ENCODE measurements around the gene FNIP2. TPM values are rescaled to one million over a fixed set of nuclear protein-coding genes. Genes with fewer than 3 reads are reported as not detected.

The FNIP2 gene
- polyA plus RNA-seq (2011; rRNA removed) (14.8 and 16.2 TPM in 2 replicates), polyA minus RNA-seq (2011; rRNA and poly(A)+ RNA removed) (22.7 and 31.4 TPM in 2 replicates)

DNA sequence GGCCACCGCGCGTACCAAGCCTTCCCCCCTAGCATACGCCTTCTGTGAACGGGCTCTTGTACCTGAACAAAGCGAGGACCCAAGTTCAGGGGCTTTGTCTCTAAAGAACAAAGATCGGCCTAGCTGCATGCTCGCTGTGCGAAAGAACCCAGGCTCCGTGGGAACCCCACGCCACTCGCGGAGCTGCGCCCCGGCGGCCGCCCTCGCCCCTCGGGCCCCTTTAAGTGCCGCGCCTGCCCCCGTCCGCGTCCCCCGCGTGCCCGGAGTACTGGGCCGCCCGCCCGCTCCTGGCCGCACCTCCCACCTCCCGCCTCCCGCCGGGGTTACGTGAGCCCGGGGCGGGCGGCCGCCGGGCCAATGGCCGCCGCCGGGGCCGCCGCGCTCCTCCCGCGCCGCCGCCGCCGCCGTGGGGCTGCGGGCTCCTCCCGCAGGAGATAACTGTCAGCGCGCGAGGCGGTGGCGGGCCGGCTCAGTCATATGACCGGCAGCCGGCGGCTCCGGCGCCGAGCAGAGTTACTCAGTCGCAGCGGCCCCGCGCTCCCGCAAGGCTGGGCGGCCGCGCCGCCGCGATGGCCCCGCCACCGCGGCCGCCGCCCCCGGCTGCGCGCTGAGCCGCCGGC lies at the start of gene FNIP2:
TSS of gene FNIP2 (plus strand) at position 472 of the 620 bp plus-strand sequence. CDS start 187 bp downstream, outside the sequence.
- H3K27me3 ChIP-seq (ENCODE audit: control insufficient read depth, insufficient read depth, low read length), result no peaks in the 10 kb centered on the region
- ChIA-PET POLR2A (no interaction called here), CTCF (interaction anchor here (1.1 kb wide), 1 partner anchor 83 kb away, joined by 3 read pairs; no protein-coding TSS in a partner anchor)
- no peaks in the 10 kb centered on the region for H3K36me3 ChIP-seq (ENCODE audit: control insufficient read depth, insufficient read depth, low read length)
- H3K4me3 ChIP-seq (ENCODE audit: low read depth, low read length), result peak within 1 kb of the TSS; percentile 94
- no peak for DNase-seq (ENCODE audit: low read depth)
- TF ChIP-seq, protein P1, sequence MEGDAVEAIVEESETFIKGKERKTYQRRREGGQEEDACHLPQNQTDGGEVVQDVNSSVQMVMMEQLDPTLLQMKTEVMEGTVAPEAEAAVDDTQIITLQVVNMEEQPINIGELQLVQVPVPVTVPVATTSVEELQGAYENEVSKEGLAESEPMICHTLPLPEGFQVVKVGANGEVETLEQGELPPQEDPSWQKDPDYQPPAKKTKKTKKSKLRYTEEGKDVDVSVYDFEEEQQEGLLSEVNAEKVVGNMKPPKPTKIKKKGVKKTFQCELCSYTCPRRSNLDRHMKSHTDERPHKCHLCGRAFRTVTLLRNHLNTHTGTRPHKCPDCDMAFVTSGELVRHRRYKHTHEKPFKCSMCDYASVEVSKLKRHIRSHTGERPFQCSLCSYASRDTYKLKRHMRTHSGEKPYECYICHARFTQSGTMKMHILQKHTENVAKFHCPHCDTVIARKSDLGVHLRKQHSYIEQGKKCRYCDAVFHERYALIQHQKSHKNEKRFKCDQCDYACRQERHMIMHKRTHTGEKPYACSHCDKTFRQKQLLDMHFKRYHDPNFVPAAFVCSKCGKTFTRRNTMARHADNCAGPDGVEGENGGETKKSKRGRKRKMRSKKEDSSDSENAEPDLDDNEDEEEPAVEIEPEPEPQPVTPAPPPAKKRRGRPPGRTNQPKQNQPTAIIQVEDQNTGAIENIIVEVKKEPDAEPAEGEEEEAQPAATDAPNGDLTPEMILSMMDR (IDR thresholded peaks at IDR 0.05; ENCODE audit: insufficient read depth, low read depth, low read length), result no peak

DNA sequence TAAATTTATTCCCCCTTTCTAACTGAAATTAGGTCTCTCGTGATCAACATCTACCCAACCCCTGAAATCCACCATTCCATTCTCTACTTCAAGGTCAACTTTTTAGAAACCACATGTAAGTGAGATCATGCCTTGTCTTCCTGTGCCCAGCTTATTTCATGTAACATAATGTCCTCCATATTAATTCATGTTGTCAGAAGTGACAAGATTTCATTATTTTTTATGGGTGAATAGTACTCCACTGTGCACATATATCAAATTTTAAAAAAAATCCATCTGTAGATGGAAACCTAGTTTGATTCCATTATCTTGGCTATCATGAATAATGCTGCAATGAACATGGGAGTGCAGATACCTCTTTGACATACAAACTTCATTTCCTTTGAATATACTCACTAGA lies 47.1 kb upstream of the FNIP2 start:
- TF ChIP-seq, protein P1 (IDR thresholded peaks at IDR 0.05; ENCODE audit: insufficient read depth, low read depth, low read length), result no peak
- ChIA-PET POLR2A (no interaction called here), CTCF (no interaction called here)
- H3K27me3 ChIP-seq (ENCODE audit: control insufficient read depth, insufficient read depth, low read length), result no peaks in the 10 kb centered on the region
- H3K36me3 ChIP-seq (ENCODE audit: control insufficient read depth, insufficient read depth, low read length), result peaks cover 2% of the 10 kb centered on the region; the same call in 1 of the 2 replicates
- H3K4me3 ChIP-seq (ENCODE audit: low read depth, low read length), result no peak overlapping the region
- DNase-seq (ENCODE audit: low read depth), result no peak

DNA sequence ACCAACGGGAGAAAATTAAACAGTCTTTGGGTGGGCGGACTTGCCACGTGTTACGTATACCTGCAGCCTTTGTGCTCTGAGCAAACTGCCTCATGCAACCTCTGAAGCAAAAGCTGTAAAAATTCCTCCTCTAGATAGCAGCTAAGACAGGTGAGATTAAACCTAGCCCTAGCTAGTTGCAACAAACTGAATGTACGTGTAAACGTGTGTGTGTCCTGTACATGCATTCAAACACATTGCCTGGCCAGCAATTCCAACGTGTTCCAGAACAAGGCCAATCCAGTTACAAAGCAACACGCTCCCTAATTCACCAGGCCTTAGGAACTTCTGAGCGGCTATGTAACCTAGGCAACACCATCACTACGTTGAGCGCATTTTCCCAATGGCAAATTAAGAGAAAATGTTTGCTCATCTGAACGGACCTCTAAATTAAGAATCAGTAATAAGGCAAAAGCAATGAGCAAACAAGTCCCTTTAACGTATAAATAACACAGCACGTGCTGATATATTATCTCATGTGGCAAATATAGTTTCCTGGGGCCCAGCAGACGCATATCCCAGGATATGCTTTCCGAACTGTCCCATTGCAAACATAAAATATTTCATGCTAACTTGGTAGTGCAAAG lies 46.4 kb upstream of the FNIP2 start:
- POLR2A ChIA-PET, result no interaction called here
- H3K4me3 ChIP-seq (ENCODE audit: low read depth, low read length), result peak overlapping the region; percentile 65
- TF ChIP-seq, protein P1 (IDR thresholded peaks at IDR 0.05; ENCODE audit: insufficient read depth, low read depth, low read length), result no peak
- peaks cover 2% of the 10 kb centered on the region; the same call in 1 of the 2 replicates for H3K36me3 ChIP-seq (ENCODE audit: control insufficient read depth, insufficient read depth, low read length)
- no peak for DNase-seq (ENCODE audit: low read depth)
- CTCF ChIA-PET, result no interaction called here
- no peaks in the 10 kb centered on the region for H3K27me3 ChIP-seq (ENCODE audit: control insufficient read depth, insufficient read depth, low read length)

DNA sequence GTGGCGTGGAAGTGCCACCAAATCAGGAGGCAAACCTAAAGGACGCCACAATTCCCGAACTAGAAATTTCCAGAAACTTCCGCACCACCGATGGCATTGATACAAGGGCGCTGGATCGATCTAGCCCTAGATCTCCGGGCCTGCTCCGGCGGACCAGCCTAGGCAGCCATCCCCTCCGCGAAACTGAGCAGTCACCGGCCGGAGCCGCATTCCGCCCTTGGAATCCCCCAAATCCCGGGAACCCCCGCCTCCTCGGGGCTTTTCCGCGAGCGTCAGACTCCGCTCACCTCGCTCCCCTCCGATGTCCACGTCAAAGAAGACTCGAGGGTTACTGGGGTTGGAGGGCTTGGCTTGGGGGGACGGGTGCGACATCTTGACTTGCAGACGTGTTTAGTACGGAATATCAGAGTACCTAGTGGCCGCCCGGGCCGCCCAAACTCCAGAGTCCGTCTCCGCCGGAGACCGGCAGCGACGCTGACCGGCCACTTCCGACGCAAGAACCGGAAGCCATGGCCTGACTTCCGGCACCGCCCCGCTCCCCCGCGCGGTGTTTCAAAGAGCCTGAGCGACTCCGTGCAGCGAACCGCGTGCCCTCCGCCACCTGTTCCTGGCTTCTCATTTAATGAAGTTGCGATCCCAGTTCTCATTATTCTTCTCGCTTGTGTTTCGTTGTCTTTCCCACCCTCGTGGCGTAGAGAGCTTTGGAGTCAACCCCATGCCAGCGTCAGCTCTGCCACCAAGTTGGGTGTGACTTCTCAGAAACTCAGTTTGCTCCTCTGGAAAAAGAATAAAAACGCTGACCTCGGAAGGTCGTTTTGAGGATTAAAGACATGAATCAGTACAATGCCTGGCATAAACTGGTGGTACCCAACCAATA lies 45.7 kb upstream of the FNIP2 start, which contains the start of gene PPID:
TSS of gene PPID (minus strand) at position 480 of the 877 bp plus-strand sequence. CDS start at position 372, 108 bp downstream.
- DNase-seq (ENCODE audit: low read depth), result no peak
- 0 out of 2 replicates have a peak, but pooled peaks cover 1% of the 10 kb centered on the region for H3K36me3 ChIP-seq (ENCODE audit: control insufficient read depth, insufficient read depth, low read length)
- H3K4me3 ChIP-seq (ENCODE audit: low read depth, low read length), result peak within 1 kb of the TSS; percentile 65
- no peaks in the 10 kb centered on the region for H3K27me3 ChIP-seq (ENCODE audit: control insufficient read depth, insufficient read depth, low read length)
- TF ChIP-seq, protein P1 (IDR thresholded peaks at IDR 0.05; ENCODE audit: insufficient read depth, low read depth, low read length), result no peak
- CTCF ChIA-PET, result interaction anchor here (1.3 to 1.9 kb wide), 2 partner anchors 128 to 134 kb away, joined by 4 to 9 read pairs; no protein-coding TSS in a partner anchor
- POLR2A ChIA-PET, result no interaction called here
